GM12865 (cell line): ENCODE measurements around the gene ECD.

Source experiments
- DNase-seq: peaks from one replicate; pipeline ENCODE4 v3.0.0; 2010; ENCODE audit warnings: low read depth
- H3K4me3 ChIP-seq: 2 replicates; pipeline ENCODE4 v1.5.1; 2011; ENCODE audit warnings: mild to moderate bottlenecking, low read depth, low read length, control low read depth
- TF ChIP-seq, protein P1 (sequence below): IDR thresholded peaks from 2 replicates; pipeline ENCODE4 v1.5.1; 2011; ENCODE audit warnings: low read length, control low read depth, low read depth, inconsistent platforms; ENCODE audit not compliant: insufficient read depth; ENCODE audit errors: missing control alignments

The ECD gene

GRCh38 chr10:73206385-73206784 lies 38.6 kb upstream of the ECD start:
- no peak for DNase-seq
- no peak overlapping the region for H3K4me3 ChIP-seq
- TF ChIP-seq, protein P1, sequence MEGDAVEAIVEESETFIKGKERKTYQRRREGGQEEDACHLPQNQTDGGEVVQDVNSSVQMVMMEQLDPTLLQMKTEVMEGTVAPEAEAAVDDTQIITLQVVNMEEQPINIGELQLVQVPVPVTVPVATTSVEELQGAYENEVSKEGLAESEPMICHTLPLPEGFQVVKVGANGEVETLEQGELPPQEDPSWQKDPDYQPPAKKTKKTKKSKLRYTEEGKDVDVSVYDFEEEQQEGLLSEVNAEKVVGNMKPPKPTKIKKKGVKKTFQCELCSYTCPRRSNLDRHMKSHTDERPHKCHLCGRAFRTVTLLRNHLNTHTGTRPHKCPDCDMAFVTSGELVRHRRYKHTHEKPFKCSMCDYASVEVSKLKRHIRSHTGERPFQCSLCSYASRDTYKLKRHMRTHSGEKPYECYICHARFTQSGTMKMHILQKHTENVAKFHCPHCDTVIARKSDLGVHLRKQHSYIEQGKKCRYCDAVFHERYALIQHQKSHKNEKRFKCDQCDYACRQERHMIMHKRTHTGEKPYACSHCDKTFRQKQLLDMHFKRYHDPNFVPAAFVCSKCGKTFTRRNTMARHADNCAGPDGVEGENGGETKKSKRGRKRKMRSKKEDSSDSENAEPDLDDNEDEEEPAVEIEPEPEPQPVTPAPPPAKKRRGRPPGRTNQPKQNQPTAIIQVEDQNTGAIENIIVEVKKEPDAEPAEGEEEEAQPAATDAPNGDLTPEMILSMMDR, result no peak

- DNase-seq, result no peak
- TF ChIP-seq, protein P1, result no peak
Measured at GRCh38 chr10:73205890-73206289, 38.1 kb upstream of the ECD start.

DNA sequence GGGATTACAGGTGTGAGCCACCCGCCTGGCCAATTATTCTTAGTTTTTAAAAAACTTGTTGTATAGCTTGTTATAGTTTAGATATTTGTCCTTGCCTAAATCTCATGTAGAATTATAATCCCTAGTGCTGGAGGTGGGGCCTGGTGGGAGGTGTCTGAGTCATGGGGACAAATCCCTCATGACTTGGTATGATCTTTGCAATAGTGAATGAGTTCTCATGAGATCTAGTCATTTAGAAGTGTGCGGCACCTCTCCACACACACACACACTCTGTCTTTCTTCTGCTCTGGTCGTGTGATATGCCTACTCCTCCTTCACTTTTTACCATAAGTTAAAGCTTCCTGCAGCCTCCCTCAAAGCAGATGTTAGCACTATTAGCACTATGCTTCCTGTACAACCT lies 37.3 kb upstream of the ECD start:
- TF ChIP-seq, protein P1, result no peak
- no peak overlapping the region for H3K4me3 ChIP-seq
- DNase-seq, result no peak

More at GRCh38 chr10:73205890-73206289, 38.1 kb upstream of the ECD start:
- H3K4me3 ChIP-seq, result no peak overlapping the region

- no peak for DNase-seq
- H3K4me3 ChIP-seq, result no peak overlapping the region
- TF ChIP-seq, protein P1, result no peak
Measured at GRCh38 chr10:73190188-73190587, 22.4 kb upstream of the ECD start.

DNA sequence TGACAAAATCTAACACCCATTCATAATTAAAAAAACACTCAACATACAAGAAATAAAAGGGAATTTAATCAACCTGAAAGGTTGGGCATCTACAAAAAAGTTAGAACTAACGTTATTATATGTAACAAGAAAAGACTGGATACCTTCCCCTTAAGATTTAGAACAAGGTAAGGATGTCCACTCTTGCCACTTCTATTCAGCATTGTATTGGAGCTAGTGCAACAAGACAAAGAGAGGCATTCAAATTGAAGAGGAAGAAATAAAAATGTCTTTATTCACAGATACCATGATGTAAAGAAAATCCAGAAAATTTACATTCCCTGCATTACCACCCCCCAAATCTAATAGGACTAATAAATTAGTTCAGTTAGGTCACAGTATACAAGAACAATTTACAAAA lies 18.5 kb upstream of the ECD start:
- TF ChIP-seq, protein P1, result no peak
- no peak for DNase-seq
- H3K4me3 ChIP-seq, result no peak overlapping the region

DNA sequence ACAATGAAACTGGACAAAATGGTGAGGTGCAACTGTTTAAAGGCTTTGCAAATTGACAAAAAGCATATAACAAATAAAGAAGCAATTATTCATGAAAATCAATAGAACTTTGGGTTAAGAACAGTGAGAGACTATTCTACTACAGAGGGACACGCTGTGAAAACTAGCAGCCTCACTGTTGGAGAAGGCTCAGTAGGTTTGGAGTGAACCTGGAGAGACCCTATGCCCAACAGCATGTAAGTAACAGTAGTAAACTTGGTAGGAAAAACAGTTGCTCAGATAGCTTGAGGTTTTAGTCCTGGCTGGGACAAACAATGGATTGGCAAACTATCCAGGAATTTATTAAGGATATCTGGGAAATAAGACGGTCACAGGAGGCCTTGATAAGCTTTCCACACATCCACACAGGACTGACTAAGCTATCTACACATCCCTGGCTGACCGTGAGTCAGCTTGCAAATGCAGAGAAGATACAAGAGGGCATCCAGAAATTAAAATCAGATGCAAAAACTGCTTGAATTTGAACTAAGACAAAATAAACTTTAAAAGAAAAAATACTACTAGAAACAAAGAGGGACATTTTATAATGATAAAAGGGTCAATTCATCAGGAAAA lies 16.0 kb upstream of the ECD start:
- DNase-seq, result no peak
- H3K4me3 ChIP-seq, result no peak overlapping the region
- TF ChIP-seq, protein P1, result no peak

DNA sequence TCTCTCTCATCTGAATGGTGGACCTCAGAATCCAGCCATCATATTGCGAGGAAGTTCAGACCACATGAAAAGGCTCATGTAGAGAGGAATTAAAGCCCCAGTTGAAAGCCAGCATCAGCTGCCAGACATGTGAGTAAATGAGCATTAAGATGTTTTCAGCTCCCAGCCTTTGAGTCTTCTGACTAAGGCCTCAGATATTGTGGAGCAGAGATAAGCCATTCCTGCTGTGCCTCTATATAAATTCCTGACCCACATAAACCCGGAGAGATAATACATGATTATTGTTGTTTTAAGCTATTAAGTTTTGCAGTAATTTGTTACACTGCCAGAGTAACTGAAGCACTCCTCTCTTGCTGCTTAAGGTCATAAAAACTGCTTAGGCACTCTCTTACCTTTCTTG lies 14.8 kb upstream of the ECD start:
- TF ChIP-seq, protein P1, result no peak
- no peak overlapping the region for H3K4me3 ChIP-seq
- DNase-seq, result no peak
